Measurements from ENCODE around the gene PRKAG2.

PRKAG2 gene

DNA sequence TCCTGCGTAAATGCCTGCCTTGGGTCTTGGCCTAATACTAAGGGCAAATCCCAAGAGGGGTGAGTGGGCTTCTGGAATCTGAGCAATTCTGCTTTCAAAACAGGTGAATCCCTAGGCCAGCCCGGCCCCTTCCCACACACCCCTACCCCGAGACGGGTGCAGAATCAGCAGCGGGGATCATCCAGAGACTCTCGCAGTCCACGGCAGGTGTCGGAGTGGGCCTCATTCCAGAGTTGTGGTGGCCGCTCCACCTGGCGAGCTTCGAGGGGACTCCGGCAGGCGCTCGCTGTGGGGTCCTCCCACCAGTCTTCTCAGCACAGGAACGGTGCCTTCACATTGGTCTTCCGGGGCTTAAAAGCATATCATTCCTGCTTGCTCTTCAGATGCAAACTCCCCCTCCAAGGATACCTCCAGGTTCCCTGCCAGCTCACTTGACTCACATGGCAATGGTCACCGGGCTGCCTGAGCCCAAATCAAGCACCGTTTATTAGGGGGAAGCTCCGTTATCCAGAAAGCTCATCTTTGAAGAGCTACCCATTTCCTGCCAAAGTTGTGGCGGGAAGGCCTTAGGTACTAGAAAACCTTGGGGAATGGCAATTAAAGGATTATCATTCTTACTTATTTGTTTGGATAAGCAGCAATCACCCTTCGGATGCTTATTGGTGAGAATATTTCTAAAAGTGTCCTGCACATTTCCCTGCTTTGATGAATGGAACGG is 67.6 kb downstream of the PRKAG2 start:
- no peak overlapping the region for H3K4me3 ChIP-seq (replicated peaks in 1 of 2; ENCODE audit: low read depth in 2 of 2, low read length in 2 of 2)
- DNase-seq (ENCODE audit: low read depth in 2 of 2) = no peak
- TF ChIP-seq, protein P1, sequence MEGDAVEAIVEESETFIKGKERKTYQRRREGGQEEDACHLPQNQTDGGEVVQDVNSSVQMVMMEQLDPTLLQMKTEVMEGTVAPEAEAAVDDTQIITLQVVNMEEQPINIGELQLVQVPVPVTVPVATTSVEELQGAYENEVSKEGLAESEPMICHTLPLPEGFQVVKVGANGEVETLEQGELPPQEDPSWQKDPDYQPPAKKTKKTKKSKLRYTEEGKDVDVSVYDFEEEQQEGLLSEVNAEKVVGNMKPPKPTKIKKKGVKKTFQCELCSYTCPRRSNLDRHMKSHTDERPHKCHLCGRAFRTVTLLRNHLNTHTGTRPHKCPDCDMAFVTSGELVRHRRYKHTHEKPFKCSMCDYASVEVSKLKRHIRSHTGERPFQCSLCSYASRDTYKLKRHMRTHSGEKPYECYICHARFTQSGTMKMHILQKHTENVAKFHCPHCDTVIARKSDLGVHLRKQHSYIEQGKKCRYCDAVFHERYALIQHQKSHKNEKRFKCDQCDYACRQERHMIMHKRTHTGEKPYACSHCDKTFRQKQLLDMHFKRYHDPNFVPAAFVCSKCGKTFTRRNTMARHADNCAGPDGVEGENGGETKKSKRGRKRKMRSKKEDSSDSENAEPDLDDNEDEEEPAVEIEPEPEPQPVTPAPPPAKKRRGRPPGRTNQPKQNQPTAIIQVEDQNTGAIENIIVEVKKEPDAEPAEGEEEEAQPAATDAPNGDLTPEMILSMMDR (IDR thresholded peaks at IDR 0.05; ENCODE audit: low read depth, low read length) = no peak

- no peak overlapping the region for H3K4me3 ChIP-seq (replicated peaks in 1 of 2; ENCODE audit: low read depth in 2 of 2, low read length in 2 of 2)
- DNase-seq (ENCODE audit: low read depth in 2 of 2) = peak; percentile 22 to 42
- TF ChIP-seq, protein P1 (IDR thresholded peaks at IDR 0.05; ENCODE audit: low read depth, low read length) = no peak
Measured at GRCh38 chr7:151808400-151809145, 68.3 kb downstream of the PRKAG2 start.

GRCh38 chr7:151807846-151808245 is 69.1 kb downstream of the PRKAG2 start:
- no peak for DNase-seq (ENCODE audit: low read depth in 2 of 2)
- no peak overlapping the region for H3K4me3 ChIP-seq (replicated peaks in 1 of 2; ENCODE audit: low read depth in 2 of 2, low read length in 2 of 2)
- TF ChIP-seq, protein P1 (IDR thresholded peaks at IDR 0.05; ENCODE audit: low read depth, low read length) = no peak

GRCh38 chr7:151806952-151807775 is 69.8 kb downstream of the PRKAG2 start:
- TF ChIP-seq, protein P1 (IDR thresholded peaks at IDR 0.05; ENCODE audit: low read depth, low read length) = no peak
- DNase-seq (ENCODE audit: low read depth in 2 of 2) = no peak
- H3K4me3 ChIP-seq (replicated peaks in 1 of 2; ENCODE audit: low read depth in 2 of 2, low read length in 2 of 2) = no peak overlapping the region

GRCh38 chr7:151806204-151806603 is 70.7 kb downstream of the PRKAG2 start:
- TF ChIP-seq, protein P1 (IDR thresholded peaks at IDR 0.05; ENCODE audit: low read depth, low read length) = no peak
- DNase-seq (ENCODE audit: low read depth in 2 of 2) = no peak
- no peak overlapping the region for H3K4me3 ChIP-seq (replicated peaks in 1 of 2; ENCODE audit: low read depth in 2 of 2, low read length in 2 of 2)

GRCh38 chr7:151805191-151805590 is 71.7 kb downstream of the PRKAG2 start:
- DNase-seq (ENCODE audit: low read depth in 2 of 2) = no peak
- no peak overlapping the region for H3K4me3 ChIP-seq (replicated peaks in 1 of 2; ENCODE audit: low read depth in 2 of 2, low read length in 2 of 2)
- TF ChIP-seq, protein P1 (IDR thresholded peaks at IDR 0.05; ENCODE audit: low read depth, low read length) = no peak
